ENCODE data around the gene MRAS. TPM values are rescaled to one million over a fixed set of nuclear protein-coding genes. Genes with fewer than 3 reads are reported as not detected.

MRAS gene
- total and polyA plus RNA-seq, 8 donors: 2.3 to 12.6 (median 4.7) TPM

- no peak for TF ChIP-seq CTCF (IDR thresholded peaks at IDR 0.05)
- Histone ChIP-seq H3K36me3 (no peaks in the 10 kb centered on the region), H3K4me1 (peaks cover 0 to 4% (median 0%) of the 10 kb centered on the region in 3 donors), H3K9me3 (no peaks in the 10 kb centered on the region), H3K27me3 (no peaks in the 10 kb centered on the region), H3K4me3 (no peak overlapping the region), H3K27ac (no peak overlapping the region)
- 95 to 98% methylated on average over 5 of the region's 5 CpGs for WGBS, 2 donors
- intact Hi-C loops (cut with DNase I): no loop called here
- ATAC-seq: no peak
- no peak for FAIRE-seq
- DNase-seq: no peak
Observed at GRCh38 chr3:138394686-138395085, 46.3 kb downstream of the MRAS start.

GRCh38 chr3:138395865-138396751 is 47.7 kb downstream of the MRAS start:
- H3K4me3 ChIP-seq: no peak overlapping the region
- peaks cover 0 to 4% (median 0%) of the 10 kb centered on the region in 3 donors for H3K4me1 ChIP-seq
- H3K27me3 ChIP-seq: no peaks in the 10 kb centered on the region
- WGBS, 2 donors: 94 to 95% methylated on average over 12 of the region's 12 CpGs
- intact Hi-C loops (cut with DNase I): no loop called here
- H3K9me3 ChIP-seq: no peaks in the 10 kb centered on the region
- TF ChIP-seq CTCF (IDR thresholded peaks at IDR 0.05): no peak
- DNase-seq (no peak), ATAC-seq (no peak), FAIRE-seq (no peak)
- no peaks in the 10 kb centered on the region for H3K36me3 ChIP-seq
- no peak overlapping the region for H3K27ac ChIP-seq

- 92 to 94% methylated on average over 14 of the region's 14 CpGs for WGBS, 2 donors
Observed at GRCh38 chr3:138396752-138397410, 48.5 kb downstream of the MRAS start.

GRCh38 chr3:138397983-138398382 is 49.6 kb downstream of the MRAS start:
- 87 to 96% methylated on average over 4 of the region's 4 CpGs for WGBS, 2 donors
- no peak for DNase-seq

More at GRCh38 chr3:138396752-138397410, 48.5 kb downstream of the MRAS start:
- no peak for TF ChIP-seq CTCF (IDR thresholded peaks at IDR 0.05)
- no peaks in the 10 kb centered on the region for H3K9me3 ChIP-seq
- no peaks in the 10 kb centered on the region for H3K27me3 ChIP-seq
- H3K27ac ChIP-seq: no peak overlapping the region
- H3K4me3 ChIP-seq: no peak overlapping the region
- H3K36me3 ChIP-seq: no peaks in the 10 kb centered on the region
- intact Hi-C loops (cut with DNase I): no loop called here
- H3K4me1 ChIP-seq: peaks cover 0 to 4% (median 0%) of the 10 kb centered on the region in 3 donors
- no peak for DNase-seq
- ATAC-seq: no peak
- no peak for FAIRE-seq

More at GRCh38 chr3:138397983-138398382, 49.6 kb downstream of the MRAS start:
- FAIRE-seq (no peak), ATAC-seq (no peak)
- H3K27ac ChIP-seq: no peak overlapping the region
- no peak overlapping the region for H3K4me3 ChIP-seq
- H3K36me3 ChIP-seq: no peaks in the 10 kb centered on the region
- TF ChIP-seq CTCF (IDR thresholded peaks at IDR 0.05): no peak
- H3K27me3 ChIP-seq: no peaks in the 10 kb centered on the region
- H3K4me1 ChIP-seq: peaks cover 0 to 4% (median 0%) of the 10 kb centered on the region in 3 donors
- H3K9me3 ChIP-seq: no peaks in the 10 kb centered on the region
- intact Hi-C loops (cut with DNase I): no loop called here
